Transverse colon (tissue), 4 donors: ENCODE data around the gene ANKRD11.

Experiments
- POLR2A ChIP-seq: fragments of 450-650 bp; IDR thresholded peaks from one replicate; pipeline ENCODE4 v1.6.1; 2016; ENCODE audit warnings: antibody characterized with exemption, mild to moderate bottlenecking, moderate library complexity
- POLR2AphosphoS5 ChIP-seq, 3 donors: sonication (generic); formaldehyde crosslinking; IDR thresholded peaks; one replicate each; pipeline ENCODE4 v1.6.1; 2016; ENCODE audit warnings: antibody characterized with exemption in 3 of 3
- TF ChIP-seq, protein P1 (sequence below), 5 experiments: fragments of 200-600 bp in 3 of 5; fragments of 450-650 bp in 2 of 5; sonication (generic) in 3 of 5; IDR thresholded peaks; 1 replicate in 2 of 5; 2 replicates in 3 of 5; pipeline ENCODE4 v1.5.1; 2016 to 2017; ENCODE audit warnings: antibody characterized with exemption in 5 of 5, inconsistent platforms in 3 of 5, mild to moderate bottlenecking in 2 of 5, moderate library complexity in 1 of 5

DNA sequence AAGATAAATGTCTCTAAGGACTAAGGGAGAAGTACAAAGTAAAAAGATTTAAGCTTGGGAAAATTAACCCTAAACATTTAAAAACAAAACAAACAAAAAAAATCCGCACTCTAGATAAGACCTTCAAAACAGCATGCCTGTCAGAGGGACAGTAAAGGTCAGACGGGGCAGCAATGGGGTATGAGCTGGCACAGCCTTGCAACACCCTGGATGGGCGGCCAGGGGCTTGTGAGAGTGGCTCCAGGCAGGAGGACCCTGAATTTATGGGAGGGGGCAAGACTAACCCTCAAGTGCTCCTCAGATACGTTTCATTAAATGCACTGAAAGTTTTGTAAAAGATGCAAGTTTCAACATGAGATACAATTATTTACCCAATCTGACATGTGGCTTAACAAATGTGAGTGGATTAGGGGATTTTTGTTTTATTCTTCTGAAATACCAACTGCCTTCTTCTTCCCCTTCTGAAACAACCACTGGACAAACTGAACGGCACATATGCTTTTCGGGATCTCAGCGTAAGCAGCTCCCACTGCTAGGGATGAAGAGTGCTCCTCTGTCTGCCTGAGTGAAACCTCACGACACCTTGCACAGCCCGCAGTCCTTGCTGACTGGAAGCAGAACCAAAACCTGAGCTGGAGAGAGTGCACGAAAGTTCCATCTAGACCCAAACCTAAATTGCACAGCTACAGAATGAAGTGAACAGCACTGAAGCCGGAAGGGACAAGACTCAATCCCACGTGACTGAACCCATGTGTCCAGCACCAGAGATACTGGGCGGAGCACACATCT is 128.4 kb downstream of the ANKRD11 start:
- TF ChIP-seq POLR2A (no peak), POLR2AphosphoS5 (IDR thresholded peaks at IDR 0.05) (no peak)
- TF ChIP-seq, protein P1, sequence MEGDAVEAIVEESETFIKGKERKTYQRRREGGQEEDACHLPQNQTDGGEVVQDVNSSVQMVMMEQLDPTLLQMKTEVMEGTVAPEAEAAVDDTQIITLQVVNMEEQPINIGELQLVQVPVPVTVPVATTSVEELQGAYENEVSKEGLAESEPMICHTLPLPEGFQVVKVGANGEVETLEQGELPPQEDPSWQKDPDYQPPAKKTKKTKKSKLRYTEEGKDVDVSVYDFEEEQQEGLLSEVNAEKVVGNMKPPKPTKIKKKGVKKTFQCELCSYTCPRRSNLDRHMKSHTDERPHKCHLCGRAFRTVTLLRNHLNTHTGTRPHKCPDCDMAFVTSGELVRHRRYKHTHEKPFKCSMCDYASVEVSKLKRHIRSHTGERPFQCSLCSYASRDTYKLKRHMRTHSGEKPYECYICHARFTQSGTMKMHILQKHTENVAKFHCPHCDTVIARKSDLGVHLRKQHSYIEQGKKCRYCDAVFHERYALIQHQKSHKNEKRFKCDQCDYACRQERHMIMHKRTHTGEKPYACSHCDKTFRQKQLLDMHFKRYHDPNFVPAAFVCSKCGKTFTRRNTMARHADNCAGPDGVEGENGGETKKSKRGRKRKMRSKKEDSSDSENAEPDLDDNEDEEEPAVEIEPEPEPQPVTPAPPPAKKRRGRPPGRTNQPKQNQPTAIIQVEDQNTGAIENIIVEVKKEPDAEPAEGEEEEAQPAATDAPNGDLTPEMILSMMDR (IDR thresholded peaks at IDR 0.05): no peak
